ENCODE measurements around the gene LY6G6D. TPM values are rescaled to one million over a fixed set of nuclear protein-coding genes. Genes with fewer than 3 reads are reported as not detected.

LY6G6D gene
- not detected in 2 replicates for total RNA-seq

DNA sequence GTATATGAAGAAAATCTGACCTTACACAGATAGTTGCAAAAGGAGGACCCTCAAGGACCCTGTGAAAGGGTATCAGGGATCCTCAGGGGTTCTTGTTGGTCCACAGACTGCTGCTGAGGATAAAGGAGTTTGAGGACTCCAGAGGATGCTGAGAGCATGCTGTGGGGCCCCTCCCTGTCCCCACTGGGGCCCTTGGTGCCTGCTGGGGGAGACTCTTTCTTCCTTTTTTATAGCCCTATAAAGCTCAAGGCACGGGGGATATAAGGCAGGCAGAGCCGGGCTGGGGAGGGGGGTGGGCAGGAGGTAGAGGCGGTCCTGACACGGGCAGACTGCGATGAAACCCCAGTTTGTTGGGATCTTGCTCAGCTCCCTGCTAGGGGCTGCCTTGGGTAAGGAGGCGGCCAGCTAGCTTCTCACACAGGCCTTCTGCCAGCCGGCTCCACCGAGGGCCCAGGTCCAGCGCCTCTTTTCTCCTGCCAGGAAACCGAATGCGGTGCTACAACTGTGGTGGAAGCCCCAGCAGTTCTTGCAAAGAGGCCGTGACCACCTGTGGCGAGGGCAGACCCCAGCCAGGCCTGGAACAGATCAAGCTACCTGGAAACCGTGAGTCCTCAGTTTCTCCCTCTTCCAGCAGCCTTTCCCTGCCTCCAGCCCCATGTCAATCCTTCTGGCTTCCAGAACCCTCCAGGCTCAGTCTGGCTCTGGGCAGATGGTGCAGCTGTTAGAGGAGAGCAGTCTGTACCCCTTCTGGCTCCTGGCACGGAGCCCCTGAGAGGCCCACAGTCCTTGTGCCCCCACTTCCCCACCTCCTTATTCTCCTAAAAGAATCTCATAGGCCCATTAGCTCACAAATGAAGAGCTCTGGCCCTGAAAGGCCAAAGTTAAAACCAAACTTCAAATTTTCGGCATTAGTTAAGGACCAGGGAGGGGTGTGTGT lies at the start of gene LY6G6D:
Gene LY6G6D (plus strand): TSS at position 327 of the 937 bp plus-strand sequence. CDS start 8 bp downstream, at position 335.

GRCh38 chr6:31665501-31666336 lies 49.4 kb upstream of the LY6G6D start, which contains the start of gene CSNK2B:
TSS of gene CSNK2B (plus strand) at chr6:31666080. CDS start at chr6:31666832, 752 bp downstream.

DNA sequence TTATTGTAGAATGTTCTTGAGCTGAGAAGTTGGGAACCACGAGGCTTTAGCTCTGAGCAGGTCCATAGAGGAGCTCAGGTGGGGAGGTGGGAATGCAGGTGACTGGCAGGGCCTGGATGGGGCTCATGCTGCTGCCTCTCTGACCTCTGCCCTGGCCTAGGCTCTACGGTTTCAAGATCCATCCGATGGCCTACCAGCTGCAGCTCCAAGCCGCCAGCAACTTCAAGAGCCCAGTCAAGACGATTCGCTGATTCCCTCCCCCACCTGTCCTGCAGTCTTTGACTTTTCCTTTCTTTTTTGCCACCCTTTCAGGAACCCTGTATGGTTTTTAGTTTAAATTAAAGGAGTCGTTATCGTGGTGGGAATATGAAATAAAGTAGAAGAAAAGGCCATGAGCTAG lies 45.5 kb upstream of the LY6G6D start, which contains the start of gene LY6G5B:
Gene LY6G5B (plus strand): TSS at position 301 of the 400 bp plus-strand sequence. CDS start 975 bp downstream, outside the sequence.

DNA sequence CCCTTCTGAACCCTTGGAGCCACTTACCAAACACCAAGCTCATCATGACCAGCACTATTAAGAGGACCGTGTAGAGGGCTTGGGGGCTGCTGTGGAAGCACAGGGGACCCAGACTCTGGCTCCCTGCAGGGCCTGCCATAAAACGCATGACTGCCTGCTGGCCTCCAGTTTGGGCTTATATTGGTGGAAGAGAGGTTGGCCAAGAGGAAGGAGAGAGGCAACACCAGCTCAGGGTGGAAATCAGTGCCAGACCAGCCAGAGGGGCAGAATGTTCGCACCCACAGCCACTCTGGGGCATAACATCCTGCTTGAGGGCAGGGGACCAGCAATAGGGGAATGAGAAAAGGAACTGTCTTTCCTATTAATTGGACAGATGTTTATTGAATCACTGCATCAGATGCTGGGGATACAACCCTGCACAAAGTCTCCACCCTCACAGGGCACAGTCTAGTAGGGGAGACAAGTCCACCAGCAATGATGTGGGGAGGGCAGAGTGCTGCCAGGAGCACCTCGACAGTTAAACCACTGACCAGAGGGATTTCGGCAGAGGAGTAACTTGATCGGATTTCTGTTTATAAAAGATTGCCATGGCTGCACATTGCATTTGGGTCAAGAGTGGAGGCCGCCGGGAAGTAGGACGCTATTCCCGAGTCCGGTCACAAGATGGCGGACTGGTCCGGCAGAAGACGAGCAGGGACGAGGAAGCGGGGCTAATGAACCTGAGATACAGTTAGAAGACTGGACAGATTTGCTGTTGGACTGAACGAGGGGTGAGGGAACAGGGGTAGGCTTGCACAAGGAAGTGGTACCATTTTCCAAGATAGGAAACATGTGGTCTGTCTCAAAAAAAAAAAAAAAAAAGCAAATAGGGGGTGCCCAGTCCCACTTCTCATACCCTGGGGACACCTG lies 34.7 kb upstream of the LY6G6D start, which contains the start of gene LY6G5C:
Gene LY6G5C (minus strand): TSS at position 842 of the 909 bp plus-strand sequence. CDS start 694 bp downstream, at position 148.

DNA sequence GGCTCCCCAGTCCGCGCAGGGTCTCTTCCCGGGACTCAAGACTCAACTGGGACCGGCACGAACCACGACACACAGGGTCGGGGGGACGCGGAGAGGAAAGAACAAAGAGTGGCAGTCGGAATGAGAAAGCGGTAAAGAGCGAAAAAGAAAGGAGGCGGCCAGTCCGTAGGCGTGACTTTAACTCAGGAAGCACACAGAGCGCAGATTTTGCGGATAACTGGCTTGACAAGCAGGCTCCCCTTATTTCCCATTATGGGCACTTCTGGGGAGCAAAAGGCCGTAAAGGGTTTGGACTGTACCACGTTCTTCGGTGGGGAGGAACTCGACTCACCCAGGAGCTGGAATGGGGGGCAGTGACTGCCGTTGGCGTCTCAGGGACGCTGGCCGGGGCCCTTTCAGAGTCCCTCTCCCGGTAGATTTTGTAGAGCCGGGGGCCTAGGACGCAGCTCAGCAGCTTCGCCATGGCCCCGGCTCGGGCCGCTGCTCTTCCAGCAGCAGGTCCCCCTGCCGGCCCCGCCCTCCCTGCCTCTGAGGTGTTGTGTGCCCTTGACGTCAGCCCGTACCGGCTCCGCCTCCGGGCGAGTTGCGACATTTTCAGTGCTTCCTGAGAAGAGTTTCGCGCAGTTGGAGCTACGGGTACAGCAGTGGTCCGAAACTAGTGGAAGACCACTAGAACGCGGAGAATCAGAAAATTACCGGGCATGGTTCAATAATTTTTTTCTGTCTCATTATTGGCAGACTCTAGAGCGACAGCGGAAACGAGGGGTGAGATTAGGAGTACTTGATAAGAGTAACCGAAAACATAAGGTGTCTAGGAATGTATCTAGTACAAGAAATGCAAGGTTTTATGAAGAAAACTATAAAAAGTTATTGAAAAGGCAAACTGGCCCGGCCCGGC lies 12.1 kb upstream of the LY6G6D start, which contains the start of gene ABHD16A:
Gene ABHD16A (minus strand): TSS at position 506 of the 898 bp plus-strand sequence. CDS start 43 bp downstream, at position 463.

DNA sequence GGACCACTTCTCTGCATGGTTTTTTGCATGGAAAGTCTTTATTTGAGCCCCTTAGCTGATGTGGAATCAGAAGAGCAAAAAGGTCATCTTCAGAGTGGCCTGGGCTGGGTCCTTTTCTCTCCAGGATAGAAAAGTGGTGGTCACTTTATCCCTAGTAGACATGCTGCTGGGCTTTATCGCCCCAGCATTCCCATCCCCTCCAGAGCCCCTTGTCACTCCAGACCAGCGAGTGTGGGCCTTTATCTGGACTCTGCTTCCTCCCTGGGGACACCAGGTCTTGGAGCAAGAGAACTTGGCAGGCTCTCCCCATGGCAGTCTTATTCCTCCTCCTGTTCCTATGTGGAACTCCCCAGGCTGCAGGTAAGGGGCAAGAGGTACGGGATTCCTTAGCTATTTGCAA lies 8.5 kb upstream of the LY6G6D start, which contains the start of gene LY6G6F:
Gene LY6G6F (plus strand): TSS at position 268 of the 400 bp plus-strand sequence. CDS start 41 bp downstream, at position 309.

DNA sequence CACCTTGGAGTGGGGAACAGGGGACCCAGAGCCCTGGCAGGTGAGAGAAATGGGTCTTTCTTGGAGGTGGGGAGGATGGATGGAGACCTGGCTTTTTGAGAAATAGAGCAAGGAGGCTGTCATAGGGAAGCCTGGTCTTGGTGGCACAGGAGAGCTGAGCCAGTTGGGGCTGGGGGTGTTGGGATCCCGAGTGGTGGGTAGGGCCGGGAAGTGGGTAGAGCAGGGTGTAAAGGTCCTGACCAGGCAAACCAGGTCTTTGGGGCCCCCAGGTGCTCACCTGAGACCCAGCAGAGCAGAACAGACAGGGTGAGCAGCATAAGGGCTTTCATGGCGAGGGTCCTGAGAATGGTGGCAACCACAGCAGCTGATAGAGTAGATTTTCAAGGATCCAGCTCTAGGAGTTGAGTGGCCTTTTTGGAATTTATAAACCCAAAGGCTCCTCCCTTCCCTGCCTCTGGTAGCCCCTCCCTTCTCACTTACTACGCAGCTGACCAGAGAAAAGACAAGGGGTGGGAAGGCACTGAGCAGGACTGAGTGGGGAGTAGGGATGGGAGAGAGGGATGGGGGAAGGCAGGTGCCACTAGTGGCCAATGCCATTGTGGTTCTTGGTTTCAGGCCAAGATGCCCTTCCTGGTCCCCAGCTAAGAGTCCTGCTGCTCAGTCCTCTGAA lies 6.3 kb downstream of the LY6G6D start, which contains the start of gene LY6G6C:
Gene LY6G6C (minus strand): TSS at position 396 of the 670 bp plus-strand sequence. CDS start 67 bp downstream, at position 329.

DNA sequence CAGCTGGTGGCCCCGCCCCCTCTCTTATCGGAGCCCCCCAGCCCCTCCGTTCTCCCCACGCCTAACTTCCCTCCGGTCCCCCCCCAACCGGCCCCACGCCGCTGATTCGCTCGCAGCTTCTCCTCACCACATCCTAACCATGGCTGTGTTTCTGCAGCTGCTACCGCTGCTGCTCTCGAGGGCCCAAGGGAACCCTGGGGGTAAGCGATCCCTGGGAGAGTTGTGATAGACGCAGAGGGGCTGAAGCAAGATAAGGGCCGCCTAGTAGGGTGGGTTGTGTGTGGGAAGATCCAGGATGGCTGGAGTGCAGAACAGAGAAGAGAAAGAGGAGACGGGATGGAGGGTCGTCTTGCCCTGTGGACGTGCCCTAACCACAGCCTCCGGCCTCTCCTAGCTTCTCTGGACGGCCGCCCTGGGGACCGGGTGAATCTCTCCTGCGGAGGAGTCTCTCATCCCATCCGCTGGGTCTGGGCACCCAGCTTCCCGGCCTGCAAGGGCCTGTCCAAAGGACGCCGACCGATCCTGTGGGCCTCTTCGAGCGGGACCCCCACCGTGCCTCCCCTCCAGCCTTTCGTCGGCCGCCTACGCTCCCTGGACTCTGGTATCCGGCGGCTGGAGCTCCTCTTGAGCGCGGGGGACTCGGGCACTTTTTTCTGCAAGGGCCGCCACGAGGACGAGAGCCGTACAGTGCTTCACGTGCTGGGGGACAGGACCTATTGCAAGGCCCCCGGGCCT lies 8.3 kb downstream of the LY6G6D start, which contains the start of gene MPIG6B:
Gene MPIG6B (plus strand): TSS at position 129 of the 735 bp plus-strand sequence. CDS start 11 bp downstream, at position 140.

DNA sequence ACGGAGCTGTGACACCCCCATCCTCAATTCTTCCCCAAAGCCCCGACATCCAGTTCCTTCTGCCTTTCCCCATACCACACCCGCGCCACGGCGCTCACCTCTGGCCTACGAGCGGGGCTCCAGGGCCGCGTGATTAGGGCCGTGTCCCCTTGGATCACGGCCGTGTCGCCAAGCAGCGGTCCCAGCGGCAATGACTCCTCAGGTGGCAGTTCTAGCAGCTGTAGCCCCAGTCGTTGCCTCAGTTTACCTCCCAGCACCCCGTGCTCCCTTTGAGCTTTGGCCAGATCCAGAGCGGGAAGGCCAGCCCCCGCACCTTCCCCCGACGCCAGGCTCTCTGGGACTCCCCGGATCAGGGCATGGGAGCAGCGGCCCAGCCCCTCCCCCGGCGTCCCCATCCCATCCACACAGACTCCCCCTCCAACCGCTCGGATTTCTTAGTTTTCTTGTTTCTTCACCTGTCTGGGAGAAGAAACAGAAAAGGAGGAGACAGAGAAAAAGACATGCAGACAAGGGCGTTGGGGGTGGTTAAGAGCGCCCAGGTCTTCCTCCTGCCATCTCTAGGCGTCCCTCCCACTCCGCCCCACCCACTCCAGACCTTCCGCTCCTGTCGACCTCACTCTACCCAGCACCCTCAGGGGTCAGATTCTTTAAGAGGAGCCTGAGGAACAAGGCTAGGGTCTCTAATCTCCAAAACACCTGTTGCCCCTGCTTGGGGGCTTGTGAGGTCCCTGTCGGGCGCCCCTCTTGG lies 13.8 kb downstream of the LY6G6D start, which contains the start of gene DDAH2:
Gene DDAH2 (minus strand): TSS at position 533 of the 748 bp plus-strand sequence. CDS start 138 bp downstream, at position 395.

DNA sequence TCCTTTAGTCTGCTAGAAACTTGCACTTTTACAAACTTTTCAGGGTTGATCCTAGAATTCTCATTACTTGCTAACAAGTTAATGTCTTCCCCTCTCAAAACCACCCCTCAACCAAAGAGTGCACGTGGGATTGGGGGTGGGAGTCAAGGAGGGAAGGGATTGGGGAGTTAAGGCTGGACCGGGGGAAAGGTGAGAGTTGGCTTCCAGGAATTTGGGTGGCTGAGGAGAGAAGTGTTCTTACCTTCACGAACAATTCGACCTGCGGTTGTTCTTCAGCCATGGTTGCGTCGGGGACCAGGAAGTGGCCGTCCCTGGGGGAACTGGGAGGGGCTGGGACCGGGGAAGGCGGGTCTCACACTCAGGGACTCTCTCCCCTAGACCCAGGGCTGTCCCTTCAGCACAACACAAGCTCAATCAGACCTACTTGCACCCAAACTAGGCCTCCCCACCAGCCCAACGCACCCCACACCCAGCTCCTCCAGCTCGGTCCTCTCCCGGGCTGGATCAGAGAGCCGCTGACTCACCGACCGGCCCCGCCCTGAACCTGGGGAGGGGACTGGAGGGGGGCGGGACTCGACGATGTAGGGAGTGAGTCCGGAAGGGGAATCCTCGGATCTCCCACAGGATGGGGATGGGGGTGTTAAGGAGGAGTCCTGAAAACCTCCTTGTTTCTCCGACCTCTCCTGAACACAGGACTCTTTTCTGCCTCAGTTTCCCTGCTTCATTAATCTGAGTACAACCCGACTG lies 21.0 kb downstream of the LY6G6D start, which contains the start of gene CLIC1:
Gene CLIC1 (minus strand): TSS at position 510 of the 747 bp plus-strand sequence. CDS start 230 bp downstream, at position 280.

DNA sequence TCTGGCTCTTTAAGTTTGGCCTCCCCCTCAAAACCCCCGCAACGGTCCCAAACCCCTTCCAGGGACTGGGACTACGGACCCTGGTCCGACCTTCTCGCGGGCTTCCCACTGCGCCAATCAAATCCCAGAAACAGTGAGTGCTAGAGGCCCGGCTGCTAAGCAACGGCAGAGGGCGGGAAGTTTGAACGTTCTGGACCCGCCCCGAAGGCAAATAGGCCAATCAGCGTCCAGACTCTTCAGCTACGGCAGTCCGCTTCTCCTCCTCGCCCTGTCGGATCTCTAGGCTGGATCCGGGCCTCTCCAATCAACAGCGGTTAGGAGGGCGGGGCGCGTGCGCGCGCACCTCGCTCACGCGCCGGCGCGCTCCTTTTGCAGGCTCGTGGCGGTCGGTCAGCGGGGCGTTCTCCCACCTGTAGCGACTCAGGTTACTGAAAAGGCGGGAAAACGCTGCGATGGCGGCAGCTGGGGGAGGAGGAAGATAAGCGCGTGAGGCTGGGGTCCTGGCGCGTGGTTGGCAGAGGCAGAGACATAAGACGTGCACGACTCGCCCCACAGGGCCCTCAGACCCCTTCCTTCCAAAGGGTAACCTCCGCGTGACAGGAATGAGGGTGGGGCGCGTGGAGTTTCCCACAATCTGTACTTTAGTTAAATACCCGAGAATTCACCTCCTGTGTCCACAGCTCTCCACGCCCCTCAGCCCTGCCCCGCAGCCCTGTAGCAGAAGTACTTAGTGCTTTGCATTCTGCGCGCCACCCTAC lies 24.7 kb downstream of the LY6G6D start, which contains the start of gene MSH5:
Gene MSH5 (plus strand): TSS at position 367 of the 758 bp plus-strand sequence. CDS start 462 bp downstream, outside the sequence.

GRCh38 chr6:31762356-31762755 lies 47.2 kb downstream of the LY6G6D start, which contains the start of gene SAPCD1:
TSS of gene SAPCD1 (plus strand) at chr6:31762656. CDS start at chr6:31763055, 399 bp downstream.

Measured in epithelial cell of alveolus of lung (primary cell).